ENCODE data around the gene UTP4.
"Not testable (repeated sequence)": the region's sequence is repeated elsewhere in the genome, so short reads cannot be mapped to it uniquely, and the experiment has no call there.

The UTP4 gene

GRCh38 chr16:69110406-69110805 lies 22.0 kb upstream of the UTP4 start:
- DNase-seq (ENCODE audit: low spot score): no peak

GRCh38 chr16:69111216-69111875 lies 21.1 kb upstream of the UTP4 start:
- DNase-seq (ENCODE audit: low spot score): no peak

GRCh38 chr16:69111876-69112230 lies 20.6 kb upstream of the UTP4 start:
- no peak for DNase-seq (ENCODE audit: low spot score)

- DNase-seq (ENCODE audit: low spot score): no peak
These were observed 19.9 kb upstream of the UTP4 start for GRCh38 chr16:69112285-69113129.

GRCh38 chr16:69113216-69113615 lies 19.2 kb upstream of the UTP4 start:
- DNase-seq (ENCODE audit: low spot score): no peak

GRCh38 chr16:69114346-69114975 lies 18.0 kb upstream of the UTP4 start:
- DNase-seq (ENCODE audit: low spot score): no peak

GRCh38 chr16:69114976-69115355 lies 17.5 kb upstream of the UTP4 start:
- no peak for DNase-seq (ENCODE audit: low spot score)

- DNase-seq (ENCODE audit: low spot score): no peak
These were observed 17.1 kb upstream of the UTP4 start for GRCh38 chr16:69115361-69115760.

GRCh38 chr16:69115837-69116236 lies 16.6 kb upstream of the UTP4 start:
- no peak for DNase-seq (ENCODE audit: low spot score)

GRCh38 chr16:69116256-69116875 lies 16.1 kb upstream of the UTP4 start:
- no peak for DNase-seq (ENCODE audit: low spot score)

GRCh38 chr16:69116906-69117305 lies 15.5 kb upstream of the UTP4 start:
- DNase-seq (ENCODE audit: low spot score): no peak

- no peak for DNase-seq (ENCODE audit: low spot score)
These were observed 14.0 kb upstream of the UTP4 start for GRCh38 chr16:69118468-69118867.

- no peak for DNase-seq (ENCODE audit: low spot score)
These were observed 13.5 kb upstream of the UTP4 start for GRCh38 chr16:69118994-69119393.

GRCh38 chr16:69119536-69119935 lies 12.9 kb upstream of the UTP4 start:
- DNase-seq (ENCODE audit: low spot score): no peak

- no peak for DNase-seq (ENCODE audit: low spot score)
These were observed 12.3 kb upstream of the UTP4 start for GRCh38 chr16:69120096-69120664.

GRCh38 chr16:69123910-69124309 lies 8.5 kb upstream of the UTP4 start:
- DNase-seq (ENCODE audit: low spot score): peak; percentile 63

- DNase-seq (ENCODE audit: low spot score): not testable (repeated sequence)
These were observed 8.0 kb upstream of the UTP4 start for GRCh38 chr16:69124406-69124805.

- DNase-seq (ENCODE audit: low spot score): not testable (repeated sequence)
These were observed 7.5 kb upstream of the UTP4 start for GRCh38 chr16:69124961-69125360.

- no peak for DNase-seq (ENCODE audit: low spot score)
These were observed 6.2 kb upstream of the UTP4 start for GRCh38 chr16:69126221-69126620.

GRCh38 chr16:69126801-69127200 lies 5.6 kb upstream of the UTP4 start:
- DNase-seq (ENCODE audit: low spot score): not testable (repeated sequence)

- DNase-seq (ENCODE audit: low spot score): no peak
These were observed 4.4 kb upstream of the UTP4 start for GRCh38 chr16:69127966-69128510.

- DNase-seq (ENCODE audit: low spot score): no peak
These were observed 2.0 kb upstream of the UTP4 start for GRCh38 chr16:69130461-69130860.
